Tibial nerve (tissue), 3 donors: Measurements from ENCODE around the gene SEL1L2.

Source experiments
- CTCF ChIP-seq, 5 experiments: fragments of 200-600 bp in 3 of 5; fragments of 450-650 bp in 2 of 5; sonication (generic) in 3 of 5; IDR thresholded peaks; one replicate each; pipeline ENCODE4 v1.5.1; 2016 to 2019; ENCODE audit warnings: antibody characterized with exemption in 5 of 5, mild to moderate bottlenecking in 3 of 5, moderate library complexity in 2 of 5
- POLR2A ChIP-seq, 2 donors: fragments of 450-650 bp; IDR thresholded peaks; one replicate each; pipeline ENCODE4 v1.6.1; 2017; ENCODE audit warnings: antibody characterized with exemption in 2 of 2, mild to moderate bottlenecking in 2 of 2, moderate library complexity in 2 of 2

GRCh38 chr20:13839421-13840092, 150.9 kb downstream of the SEL1L2 start:
- TF ChIP-seq CTCF (IDR thresholded peaks at IDR 0.05): no peak
- TF ChIP-seq POLR2A (IDR thresholded peaks at IDR 0.05): no peak
